Measurements from ENCODE around the gene PIK3CD. TPM values are rescaled to one million over a fixed set of nuclear protein-coding genes. Genes with fewer than 3 reads are reported as not detected.

Gene PIK3CD
- total RNA-seq, 6 experiments from 2014 or later = 7.3 to 14.6 (median 9.2) TPM

- DNase-seq = no peak
- Mint-ChIP-seq H3K36me3 (ENCODE audit: low read depth) (no peaks in the 10 kb centered on the region), H3K27me3 (ENCODE audit: insufficient read depth) (no peaks in the 10 kb centered on the region; the same call in 1 of the 2 replicates), H3K4me1 (ENCODE audit: low read depth) (no peaks in the 10 kb centered on the region), H3K27ac (no peak overlapping the region), H3K4me3 (no peak overlapping the region), H3K9me3 (no peaks in the 10 kb centered on the region)
- TF ChIP-seq, protein P1, sequence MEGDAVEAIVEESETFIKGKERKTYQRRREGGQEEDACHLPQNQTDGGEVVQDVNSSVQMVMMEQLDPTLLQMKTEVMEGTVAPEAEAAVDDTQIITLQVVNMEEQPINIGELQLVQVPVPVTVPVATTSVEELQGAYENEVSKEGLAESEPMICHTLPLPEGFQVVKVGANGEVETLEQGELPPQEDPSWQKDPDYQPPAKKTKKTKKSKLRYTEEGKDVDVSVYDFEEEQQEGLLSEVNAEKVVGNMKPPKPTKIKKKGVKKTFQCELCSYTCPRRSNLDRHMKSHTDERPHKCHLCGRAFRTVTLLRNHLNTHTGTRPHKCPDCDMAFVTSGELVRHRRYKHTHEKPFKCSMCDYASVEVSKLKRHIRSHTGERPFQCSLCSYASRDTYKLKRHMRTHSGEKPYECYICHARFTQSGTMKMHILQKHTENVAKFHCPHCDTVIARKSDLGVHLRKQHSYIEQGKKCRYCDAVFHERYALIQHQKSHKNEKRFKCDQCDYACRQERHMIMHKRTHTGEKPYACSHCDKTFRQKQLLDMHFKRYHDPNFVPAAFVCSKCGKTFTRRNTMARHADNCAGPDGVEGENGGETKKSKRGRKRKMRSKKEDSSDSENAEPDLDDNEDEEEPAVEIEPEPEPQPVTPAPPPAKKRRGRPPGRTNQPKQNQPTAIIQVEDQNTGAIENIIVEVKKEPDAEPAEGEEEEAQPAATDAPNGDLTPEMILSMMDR (IDR thresholded peaks at IDR 0.05) = no peak
Measured at GRCh38 chr1:9607352-9607751, 44.2 kb upstream of the PIK3CD start.

DNA sequence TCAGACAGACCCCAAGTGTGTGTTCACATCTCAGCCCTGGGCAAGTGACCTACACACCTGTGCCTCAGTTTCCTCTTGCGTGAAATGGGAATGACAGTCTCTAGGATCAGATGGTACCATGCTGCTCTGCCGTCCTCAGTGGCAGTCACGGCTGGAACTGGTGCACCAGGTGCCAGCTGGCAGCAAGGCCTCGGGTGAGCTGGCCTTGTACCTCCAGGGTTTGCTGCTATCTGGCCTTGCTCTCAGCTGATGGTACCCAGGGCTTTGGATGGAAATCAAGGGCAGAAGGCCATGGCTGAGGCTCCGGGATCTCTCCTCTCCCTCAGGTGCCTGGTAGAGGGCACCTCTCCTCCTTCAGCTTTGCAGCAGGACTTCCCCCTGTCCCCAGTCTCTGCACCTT lies 41.5 kb upstream of the PIK3CD start:
- TF ChIP-seq, protein P1 (IDR thresholded peaks at IDR 0.05) = no peak
- no peak overlapping the region for H3K27ac Mint-ChIP-seq
- peaks cover 4% of the 10 kb centered on the region; the same call in 1 of the 2 replicates for H3K36me3 Mint-ChIP-seq (ENCODE audit: low read depth)
- no peaks in the 10 kb centered on the region for H3K27me3 Mint-ChIP-seq (ENCODE audit: insufficient read depth)
- H3K9me3 Mint-ChIP-seq = no peaks in the 10 kb centered on the region
- no peaks in the 10 kb centered on the region for H3K4me1 Mint-ChIP-seq (ENCODE audit: low read depth)
- no peak for DNase-seq
- H3K4me3 Mint-ChIP-seq = no peak overlapping the region

- Mint-ChIP-seq H3K4me3 (no peak overlapping the region), H3K9me3 (no peaks in the 10 kb centered on the region), H3K36me3 (ENCODE audit: low read depth) (peaks cover 4% of the 10 kb centered on the region; the same call in 1 of the 2 replicates), H3K4me1 (ENCODE audit: low read depth) (no peaks in the 10 kb centered on the region), H3K27me3 (ENCODE audit: insufficient read depth) (no peaks in the 10 kb centered on the region), H3K27ac (no peak overlapping the region)
- DNase-seq = no peak
- TF ChIP-seq, protein P1 (IDR thresholded peaks at IDR 0.05) = no peak
Measured at GRCh38 chr1:9610548-9610947, 41.0 kb upstream of the PIK3CD start.

DNA sequence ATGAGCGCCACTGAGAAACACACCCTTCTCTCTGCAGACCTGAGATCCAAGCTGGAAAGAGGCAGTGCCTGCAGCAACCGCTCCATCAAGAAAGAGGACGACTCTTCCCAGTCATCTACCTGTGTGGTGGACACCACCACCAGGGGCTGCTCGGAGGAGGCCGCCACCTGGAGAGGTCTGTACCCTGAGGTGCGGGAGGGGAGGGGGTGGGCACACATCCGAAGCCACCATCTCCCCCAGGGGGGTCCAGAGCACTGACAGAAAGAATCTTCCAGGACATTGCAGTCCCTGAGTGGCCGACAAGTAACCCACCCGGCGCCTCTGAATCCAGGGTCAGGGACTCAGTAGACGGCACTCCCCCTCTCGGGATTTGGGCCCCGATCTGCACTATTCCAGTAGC lies 39.8 kb upstream of the PIK3CD start:
- no peak overlapping the region for H3K4me3 Mint-ChIP-seq
- peaks cover 4% of the 10 kb centered on the region; the same call in 1 of the 2 replicates for H3K36me3 Mint-ChIP-seq (ENCODE audit: low read depth)
- TF ChIP-seq, protein P1 (IDR thresholded peaks at IDR 0.05) = no peak
- H3K9me3 Mint-ChIP-seq = no peaks in the 10 kb centered on the region
- H3K27me3 Mint-ChIP-seq (ENCODE audit: insufficient read depth) = peaks cover 2% of the 10 kb centered on the region; the same call in 1 of the 2 replicates
- H3K4me1 Mint-ChIP-seq (ENCODE audit: low read depth) = no peaks in the 10 kb centered on the region
- no peak overlapping the region for H3K27ac Mint-ChIP-seq
- no peak for DNase-seq

DNA sequence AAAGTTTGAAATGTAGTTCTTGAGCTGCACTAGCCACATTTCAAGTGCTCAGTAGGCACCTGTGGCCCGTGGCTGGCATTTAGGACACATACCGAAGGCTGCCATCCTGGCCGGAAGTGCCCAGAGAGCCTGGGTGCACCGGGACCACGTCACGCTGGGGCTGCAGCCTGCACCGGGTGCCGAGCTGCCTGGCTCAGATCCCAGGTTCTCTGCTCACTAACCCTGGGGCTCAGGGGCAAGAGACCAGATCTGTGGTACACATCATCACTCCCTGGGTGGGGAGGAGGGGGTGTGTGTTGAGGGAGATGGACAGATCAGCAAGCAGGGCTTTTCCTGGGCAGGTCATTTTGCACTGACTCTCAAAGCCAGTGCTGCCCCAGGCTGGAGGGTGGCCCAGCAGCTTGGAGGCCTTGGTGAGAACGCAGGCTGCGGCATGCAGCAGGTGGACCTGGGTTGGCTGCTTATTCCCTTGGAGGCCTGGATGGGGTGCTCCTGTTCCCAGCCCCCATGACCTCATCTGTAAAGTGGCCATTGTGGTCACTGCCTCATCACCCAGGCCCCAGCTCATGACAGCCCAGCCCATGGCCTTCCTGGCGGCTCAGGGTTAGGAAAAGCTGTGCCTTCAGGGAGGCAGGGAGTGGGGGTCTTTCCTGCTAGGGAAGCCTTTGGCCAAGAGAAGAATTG lies 39.2 kb upstream of the PIK3CD start:
- Mint-ChIP-seq H3K4me1 (ENCODE audit: low read depth) (no peaks in the 10 kb centered on the region), H3K36me3 (ENCODE audit: low read depth) (peaks cover 4% of the 10 kb centered on the region; the same call in 1 of the 2 replicates), H3K27ac (no peak overlapping the region), H3K27me3 (ENCODE audit: insufficient read depth) (peaks cover 2% of the 10 kb centered on the region; the same call in 1 of the 2 replicates), H3K9me3 (no peaks in the 10 kb centered on the region), H3K4me3 (no peak overlapping the region)
- DNase-seq = no peak
- TF ChIP-seq, protein P1 (IDR thresholded peaks at IDR 0.05) = no peak

Measured in HFFc6 (cell line).